ENCODE measurements around the gene KMT2C. TPM values are rescaled to one million over a fixed set of nuclear protein-coding genes. Genes with fewer than 3 reads are reported as not detected.

Gene KMT2C
- total RNA-seq, 1 experiment from 2014 or later: 45.4 TPM

DNA sequence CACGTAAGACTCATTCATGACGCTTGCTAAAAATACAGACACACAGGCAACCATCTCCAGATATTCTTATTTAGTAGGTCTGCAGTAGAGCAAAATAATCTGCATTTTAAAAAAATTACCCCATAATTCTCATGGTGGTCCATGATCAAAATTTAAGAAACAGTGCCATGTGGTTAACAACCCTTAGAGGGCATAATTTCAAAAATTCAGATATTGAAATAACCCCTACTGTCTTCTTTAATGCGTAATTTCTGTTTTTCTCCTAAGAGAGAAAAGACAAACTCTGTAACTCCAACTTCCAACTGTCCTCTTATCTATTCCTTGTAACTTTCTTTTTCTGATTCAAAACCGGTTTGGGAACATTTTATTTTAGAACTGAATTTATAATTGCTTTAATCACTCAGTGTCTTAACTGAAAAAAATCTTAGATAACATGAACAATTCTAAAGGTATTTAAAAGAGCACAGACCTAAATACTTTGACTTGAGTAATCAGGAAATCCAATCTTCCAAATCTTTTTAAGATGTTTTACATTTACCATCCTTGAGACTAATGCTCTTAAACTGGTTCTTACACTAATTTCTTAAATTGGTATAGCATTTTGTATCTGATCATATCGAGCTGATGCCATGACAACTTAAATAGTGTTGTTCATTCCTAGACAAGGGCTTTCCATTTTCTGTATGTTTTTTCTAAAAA, 262.3 kb downstream of the KMT2C start (continued):
- TF ChIP-seq ZNF396 (CRISPR knock-in tag; IDR thresholded peaks at IDR 0.05; ENCODE audit: borderline replicate concordance): no peak

DNA sequence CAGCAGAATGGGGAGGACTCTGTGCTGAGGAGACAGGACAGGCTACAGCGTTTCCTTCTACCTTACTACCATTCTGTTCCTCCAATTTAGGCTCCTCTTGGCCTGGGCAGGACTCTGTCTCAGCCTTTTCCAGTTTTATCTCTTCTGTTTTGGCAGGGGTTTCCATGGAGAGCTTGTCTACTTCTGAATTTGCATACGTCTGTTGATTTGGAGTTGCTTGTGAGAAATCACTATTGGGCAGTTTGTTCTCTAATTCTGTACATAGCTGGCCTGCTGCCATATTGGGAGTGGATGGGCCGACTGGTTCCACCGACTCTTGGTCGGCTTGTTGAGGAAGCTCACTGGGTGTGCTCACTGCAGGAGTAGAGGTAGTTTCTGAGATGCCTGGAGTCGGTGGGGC, 273.5 kb downstream of the KMT2C start:
- POLR2A ChIA-PET: interaction anchor here (0.6 kb wide), 1 partner anchor 430 kb away, joined by 3 read pairs; no protein-coding TSS in a partner anchor

DNA sequence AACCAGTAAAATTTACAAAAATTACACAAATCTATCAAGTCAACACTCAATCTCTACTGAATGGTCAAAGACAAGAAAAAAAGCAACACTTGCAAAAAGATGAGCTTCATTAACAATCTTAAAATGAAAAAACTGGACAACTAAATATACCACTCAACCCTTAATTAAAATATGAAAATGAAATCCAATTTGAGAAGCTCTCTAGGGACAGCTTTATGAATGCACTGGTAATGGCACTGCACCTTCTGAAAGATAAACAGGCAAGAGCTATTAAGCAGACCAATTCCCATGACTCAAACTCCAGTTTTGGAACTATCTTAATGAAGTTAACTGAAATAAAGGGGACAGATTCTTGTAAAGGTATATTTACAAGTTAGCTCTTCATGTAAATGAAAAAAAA, 274.6 kb downstream of the KMT2C start:
- no peaks in the 10 kb centered on the region for H3K27me3 Mint-ChIP-seq (ENCODE audit: low read depth)
- H3K4me1 Mint-ChIP-seq: no peaks in the 10 kb centered on the region
- DNase-seq (ENCODE audit: low spot score) (no peak), ATAC-seq (no peak)
- no peak overlapping the region for H3K4me3 Mint-ChIP-seq
- ChIA-PET POLR2A (no interaction called here), CTCF (interaction anchor here (1.3 kb wide), 1 partner anchor 546 kb away, joined by 4 read pairs; no protein-coding TSS in a partner anchor)
- peaks cover 47% of the 10 kb centered on the region for H3K36me3 Mint-ChIP-seq
- H3K9me3 Mint-ChIP-seq: no peaks in the 10 kb centered on the region
- H3K27ac Mint-ChIP-seq: no peak overlapping the region
- no peak for TF ChIP-seq NR2C2 (CRISPR knock-in tag; IDR thresholded peaks at IDR 0.05)
- TF ChIP-seq, protein P1, sequence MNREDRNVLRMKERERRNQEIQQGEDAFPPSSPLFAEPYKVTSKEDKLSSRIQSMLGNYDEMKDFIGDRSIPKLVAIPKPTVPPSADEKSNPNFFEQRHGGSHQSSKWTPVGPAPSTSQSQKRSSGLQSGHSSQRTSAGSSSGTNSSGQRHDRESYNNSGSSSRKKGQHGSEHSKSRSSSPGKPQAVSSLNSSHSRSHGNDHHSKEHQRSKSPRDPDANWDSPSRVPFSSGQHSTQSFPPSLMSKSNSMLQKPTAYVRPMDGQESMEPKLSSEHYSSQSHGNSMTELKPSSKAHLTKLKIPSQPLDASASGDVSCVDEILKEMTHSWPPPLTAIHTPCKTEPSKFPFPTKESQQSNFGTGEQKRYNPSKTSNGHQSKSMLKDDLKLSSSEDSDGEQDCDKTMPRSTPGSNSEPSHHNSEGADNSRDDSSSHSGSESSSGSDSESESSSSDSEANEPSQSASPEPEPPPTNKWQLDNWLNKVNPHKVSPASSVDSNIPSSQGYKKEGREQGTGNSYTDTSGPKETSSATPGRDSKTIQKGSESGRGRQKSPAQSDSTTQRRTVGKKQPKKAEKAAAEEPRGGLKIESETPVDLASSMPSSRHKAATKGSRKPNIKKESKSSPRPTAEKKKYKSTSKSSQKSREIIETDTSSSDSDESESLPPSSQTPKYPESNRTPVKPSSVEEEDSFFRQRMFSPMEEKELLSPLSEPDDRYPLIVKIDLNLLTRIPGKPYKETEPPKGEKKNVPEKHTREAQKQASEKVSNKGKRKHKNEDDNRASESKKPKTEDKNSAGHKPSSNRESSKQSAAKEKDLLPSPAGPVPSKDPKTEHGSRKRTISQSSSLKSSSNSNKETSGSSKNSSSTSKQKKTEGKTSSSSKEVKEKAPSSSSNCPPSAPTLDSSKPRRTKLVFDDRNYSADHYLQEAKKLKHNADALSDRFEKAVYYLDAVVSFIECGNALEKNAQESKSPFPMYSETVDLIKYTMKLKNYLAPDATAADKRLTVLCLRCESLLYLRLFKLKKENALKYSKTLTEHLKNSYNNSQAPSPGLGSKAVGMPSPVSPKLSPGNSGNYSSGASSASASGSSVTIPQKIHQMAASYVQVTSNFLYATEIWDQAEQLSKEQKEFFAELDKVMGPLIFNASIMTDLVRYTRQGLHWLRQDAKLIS (CRISPR knock-in tag; IDR thresholded peaks at IDR 0.05; ENCODE audit: borderline replicate concordance): no peak
- no peak for TF ChIP-seq SOX15 (CRISPR knock-in tag; IDR thresholded peaks at IDR 0.05)
- TF ChIP-seq TP53 (CRISPR knock-in tag; IDR thresholded peaks at IDR 0.05): no peak
- no peak for TF ChIP-seq KAT7 (CRISPR knock-in tag; IDR thresholded peaks at IDR 0.05; ENCODE audit: borderline replicate concordance)
- TF ChIP-seq, protein P2, sequence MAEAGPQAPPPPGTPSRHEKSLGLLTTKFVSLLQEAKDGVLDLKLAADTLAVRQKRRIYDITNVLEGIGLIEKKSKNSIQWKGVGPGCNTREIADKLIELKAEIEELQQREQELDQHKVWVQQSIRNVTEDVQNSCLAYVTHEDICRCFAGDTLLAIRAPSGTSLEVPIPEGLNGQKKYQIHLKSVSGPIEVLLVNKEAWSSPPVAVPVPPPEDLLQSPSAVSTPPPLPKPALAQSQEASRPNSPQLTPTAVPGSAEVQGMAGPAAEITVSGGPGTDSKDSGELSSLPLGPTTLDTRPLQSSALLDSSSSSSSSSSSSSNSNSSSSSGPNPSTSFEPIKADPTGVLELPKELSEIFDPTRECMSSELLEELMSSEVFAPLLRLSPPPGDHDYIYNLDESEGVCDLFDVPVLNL (CRISPR knock-in tag; IDR thresholded peaks at IDR 0.05; ENCODE audit: borderline replicate concordance, low read depth): no peak

More for the DNA sequence above, 273.5 kb downstream of the KMT2C start:
- Mint-ChIP-seq H3K36me3 (peaks cover 48% of the 10 kb centered on the region), H3K9me3 (no peaks in the 10 kb centered on the region), H3K27ac (no peak overlapping the region), H3K27me3 (ENCODE audit: low read depth) (no peaks in the 10 kb centered on the region), H3K4me3 (no peak overlapping the region), H3K4me1 (no peaks in the 10 kb centered on the region)
- no peak for TF ChIP-seq ZBTB21 (CRISPR knock-in tag; IDR thresholded peaks at IDR 0.05; ENCODE audit: borderline replicate concordance)
- no peak for ATAC-seq
- no peak for DNase-seq (ENCODE audit: low spot score)
- CTCF ChIA-PET: no interaction called here

DNA sequence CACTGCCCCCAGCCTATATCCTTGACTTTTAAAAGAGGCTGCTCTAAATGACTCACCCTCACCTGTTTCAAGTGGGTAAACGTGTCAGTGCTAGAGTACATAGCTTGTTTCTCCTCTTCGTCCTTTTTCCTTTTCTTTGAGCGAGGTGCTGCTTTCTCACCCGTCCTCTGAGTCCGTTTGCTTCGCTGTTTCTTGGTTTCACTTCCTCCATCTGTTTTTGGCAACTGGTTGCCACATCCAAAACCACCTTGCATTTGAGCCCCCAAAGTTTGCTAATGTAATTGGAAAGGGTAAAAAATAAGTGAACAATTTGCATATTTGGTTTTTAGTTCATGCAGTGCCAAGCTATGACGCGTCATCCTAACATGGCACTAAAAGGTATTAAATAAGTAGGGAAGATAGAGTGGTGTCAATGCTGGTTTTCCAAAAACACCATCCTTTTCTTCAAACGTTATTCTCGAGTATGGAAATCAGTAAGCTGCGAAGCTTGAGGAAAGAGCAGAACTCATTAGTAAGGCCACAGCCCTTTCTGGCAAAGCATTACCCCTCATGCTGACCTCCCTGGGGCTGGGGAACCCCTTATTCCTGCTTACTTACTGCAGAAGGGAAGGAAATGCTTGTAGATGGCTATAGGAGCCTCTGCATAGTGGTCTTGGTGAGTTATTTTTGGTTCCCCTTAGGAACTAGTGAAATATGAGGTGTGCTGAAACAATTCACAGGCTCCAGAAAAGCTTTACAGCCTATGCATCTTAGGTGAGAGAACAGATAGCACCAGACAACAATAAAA, 276.8 kb downstream of the KMT2C start:
- no peaks in the 10 kb centered on the region for H3K27me3 Mint-ChIP-seq (ENCODE audit: low read depth)
- H3K36me3 Mint-ChIP-seq: peaks cover 52% of the 10 kb centered on the region
- H3K9me3 Mint-ChIP-seq: no peaks in the 10 kb centered on the region
- no peak overlapping the region for H3K4me3 Mint-ChIP-seq
- no peak for ATAC-seq
- no peak overlapping the region; the same call in 1 of the 2 replicates for H3K27ac Mint-ChIP-seq
- POLR2A ChIA-PET: no interaction called here
- DNase-seq (ENCODE audit: low spot score): no peak
- H3K4me1 Mint-ChIP-seq: no peaks in the 10 kb centered on the region
- CTCF ChIA-PET: no interaction called here
- TF ChIP-seq, protein P3, sequence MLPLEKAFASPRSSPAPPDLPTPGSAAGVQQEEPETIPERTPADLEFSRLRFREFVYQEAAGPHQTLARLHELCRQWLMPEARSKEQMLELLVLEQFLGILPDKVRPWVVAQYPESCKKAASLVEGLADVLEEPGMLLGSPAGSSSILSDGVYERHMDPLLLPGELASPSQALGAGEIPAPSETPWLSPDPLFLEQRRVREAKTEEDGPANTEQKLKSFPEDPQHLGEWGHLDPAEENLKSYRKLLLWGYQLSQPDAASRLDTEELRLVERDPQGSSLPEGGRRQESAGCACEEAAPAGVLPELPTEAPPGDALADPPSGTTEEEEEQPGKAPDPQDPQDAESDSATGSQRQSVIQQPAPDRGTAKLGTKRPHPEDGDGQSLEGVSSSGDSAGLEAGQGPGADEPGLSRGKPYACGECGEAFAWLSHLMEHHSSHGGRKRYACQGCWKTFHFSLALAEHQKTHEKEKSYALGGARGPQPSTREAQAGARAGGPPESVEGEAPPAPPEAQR (CRISPR knock-in tag; IDR thresholded peaks at IDR 0.05): no peak
- TF ChIP-seq, protein P4, sequence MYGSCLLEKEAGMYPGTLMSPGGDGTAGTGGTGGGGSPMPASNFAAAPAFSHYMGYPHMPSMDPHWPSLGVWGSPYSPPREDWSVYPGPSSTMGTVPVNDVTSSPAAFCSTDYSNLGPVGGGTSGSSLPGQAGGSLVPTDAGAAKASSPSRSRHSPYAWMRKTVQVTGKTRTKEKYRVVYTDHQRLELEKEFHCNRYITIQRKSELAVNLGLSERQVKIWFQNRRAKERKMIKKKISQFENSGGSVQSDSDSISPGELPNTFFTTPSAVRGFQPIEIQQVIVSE (CRISPR knock-in tag; IDR thresholded peaks at IDR 0.05; ENCODE audit: borderline replicate concordance): no peak
- no peak for TF ChIP-seq NR3C1 (CRISPR knock-in tag; conservative IDR thresholded peaks at IDR 0.05; ENCODE audit: low read depth)
- TF ChIP-seq, protein P5, sequence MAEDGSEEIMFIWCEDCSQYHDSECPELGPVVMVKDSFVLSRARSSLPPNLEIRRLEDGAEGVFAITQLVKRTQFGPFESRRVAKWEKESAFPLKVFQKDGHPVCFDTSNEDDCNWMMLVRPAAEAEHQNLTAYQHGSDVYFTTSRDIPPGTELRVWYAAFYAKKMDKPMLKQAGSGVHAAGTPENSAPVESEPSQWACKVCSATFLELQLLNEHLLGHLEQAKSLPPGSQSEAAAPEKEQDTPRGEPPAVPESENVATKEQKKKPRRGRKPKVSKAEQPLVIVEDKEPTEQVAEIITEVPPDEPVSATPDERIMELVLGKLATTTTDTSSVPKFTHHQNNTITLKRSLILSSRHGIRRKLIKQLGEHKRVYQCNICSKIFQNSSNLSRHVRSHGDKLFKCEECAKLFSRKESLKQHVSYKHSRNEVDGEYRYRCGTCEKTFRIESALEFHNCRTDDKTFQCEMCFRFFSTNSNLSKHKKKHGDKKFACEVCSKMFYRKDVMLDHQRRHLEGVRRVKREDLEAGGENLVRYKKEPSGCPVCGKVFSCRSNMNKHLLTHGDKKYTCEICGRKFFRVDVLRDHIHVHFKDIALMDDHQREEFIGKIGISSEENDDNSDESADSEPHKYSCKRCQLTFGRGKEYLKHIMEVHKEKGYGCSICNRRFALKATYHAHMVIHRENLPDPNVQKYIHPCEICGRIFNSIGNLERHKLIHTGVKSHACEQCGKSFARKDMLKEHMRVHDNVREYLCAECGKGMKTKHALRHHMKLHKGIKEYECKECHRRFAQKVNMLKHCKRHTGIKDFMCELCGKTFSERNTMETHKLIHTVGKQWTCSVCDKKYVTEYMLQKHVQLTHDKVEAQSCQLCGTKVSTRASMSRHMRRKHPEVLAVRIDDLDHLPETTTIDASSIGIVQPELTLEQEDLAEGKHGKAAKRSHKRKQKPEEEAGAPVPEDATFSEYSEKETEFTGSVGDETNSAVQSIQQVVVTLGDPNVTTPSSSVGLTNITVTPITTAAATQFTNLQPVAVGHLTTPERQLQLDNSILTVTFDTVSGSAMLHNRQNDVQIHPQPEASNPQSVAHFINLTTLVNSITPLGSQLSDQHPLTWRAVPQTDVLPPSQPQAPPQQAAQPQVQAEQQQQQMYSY (CRISPR knock-in tag; IDR thresholded peaks at IDR 0.05): no peak
- no peak for TF ChIP-seq OVOL2 (CRISPR knock-in tag; IDR thresholded peaks at IDR 0.05; ENCODE audit: borderline replicate concordance)
- TF ChIP-seq, protein P6, sequence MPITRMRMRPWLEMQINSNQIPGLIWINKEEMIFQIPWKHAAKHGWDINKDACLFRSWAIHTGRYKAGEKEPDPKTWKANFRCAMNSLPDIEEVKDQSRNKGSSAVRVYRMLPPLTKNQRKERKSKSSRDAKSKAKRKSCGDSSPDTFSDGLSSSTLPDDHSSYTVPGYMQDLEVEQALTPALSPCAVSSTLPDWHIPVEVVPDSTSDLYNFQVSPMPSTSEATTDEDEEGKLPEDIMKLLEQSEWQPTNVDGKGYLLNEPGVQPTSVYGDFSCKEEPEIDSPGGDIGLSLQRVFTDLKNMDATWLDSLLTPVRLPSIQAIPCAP (CRISPR knock-in tag; IDR thresholded peaks at IDR 0.05): no peak
